K562 treated with DMSO at 1 percent for 48 hours (cell line): ENCODE results near the gene KTI12. TPM values are rescaled to one million over a fixed set of nuclear protein-coding genes. Genes with fewer than 3 reads are reported as not detected.

ENCODE experiments used
- total RNA-seq: library from RNA; unstranded; fragments of 300-600 nt; gene quantifications from 2 replicates; pipeline ENCODE4 v1.2.3, GENCODE V29; 2022; ENCODE audit warnings: low replicate concordance; ENCODE audit errors: extremely low read depth

KTI12 gene
- not detected in 2 replicates for total RNA-seq

DNA sequence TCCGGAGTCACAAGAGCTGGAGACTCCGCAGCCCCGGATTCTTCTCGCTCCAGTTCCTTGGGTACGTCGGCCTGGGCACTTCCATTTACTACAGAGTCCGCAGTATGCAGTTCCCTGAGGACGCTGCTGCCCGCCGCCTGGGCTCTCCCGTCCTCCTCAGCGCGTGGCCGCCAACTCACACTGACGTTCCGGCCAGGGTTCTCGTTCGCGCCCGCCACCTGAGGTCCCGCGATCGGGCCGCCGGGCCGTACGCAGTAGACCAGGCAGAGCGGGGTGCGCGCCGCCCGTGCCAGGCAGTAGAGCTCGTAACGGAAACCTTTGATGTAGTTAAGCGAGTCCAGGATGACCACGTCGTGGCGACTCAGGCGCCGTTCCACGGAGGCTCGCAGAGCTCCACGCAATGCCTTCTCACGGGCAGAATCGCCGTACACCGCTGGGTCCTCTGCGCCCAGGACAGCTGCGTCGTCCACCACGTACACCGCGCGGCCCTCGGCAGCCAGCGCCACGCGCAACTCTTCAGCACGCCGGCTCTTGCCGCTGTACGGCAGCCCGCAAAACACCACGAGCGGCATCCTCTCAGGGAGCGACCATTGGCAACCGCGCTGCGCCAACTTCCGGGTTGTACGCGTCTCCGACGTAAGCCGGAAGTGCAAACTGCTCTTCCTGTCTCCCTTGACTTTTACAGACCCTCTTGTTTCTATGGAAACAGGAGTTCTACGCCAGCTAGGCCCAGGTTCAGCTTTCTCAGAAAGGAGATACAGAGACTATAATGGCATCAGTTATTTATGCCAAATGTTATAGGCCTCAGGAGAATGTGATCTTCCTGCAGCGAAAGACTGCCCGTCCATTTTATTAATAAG lies at the start of gene KTI12:
TSS of gene KTI12 (minus strand) at position 621 of the 860 bp plus-strand sequence. CDS start at position 572, 49 bp downstream.

GRCh38 chr1:52056163-52056936 lies 22.7 kb upstream of the KTI12 start, which contains the start of gene BTF3L4:
Gene BTF3L4, plus strand, starts transcription at chr1:52056295. Its CDS starts 3,553 bp downstream, at chr1:52059848.

GRCh38 chr1:52055066-52055865 lies 21.7 kb upstream of the KTI12 start, which contains the start of gene TXNDC12:
Gene TXNDC12, minus strand, starts transcription at chr1:52055191. Its CDS starts 95 bp downstream, at chr1:52055096.

DNA sequence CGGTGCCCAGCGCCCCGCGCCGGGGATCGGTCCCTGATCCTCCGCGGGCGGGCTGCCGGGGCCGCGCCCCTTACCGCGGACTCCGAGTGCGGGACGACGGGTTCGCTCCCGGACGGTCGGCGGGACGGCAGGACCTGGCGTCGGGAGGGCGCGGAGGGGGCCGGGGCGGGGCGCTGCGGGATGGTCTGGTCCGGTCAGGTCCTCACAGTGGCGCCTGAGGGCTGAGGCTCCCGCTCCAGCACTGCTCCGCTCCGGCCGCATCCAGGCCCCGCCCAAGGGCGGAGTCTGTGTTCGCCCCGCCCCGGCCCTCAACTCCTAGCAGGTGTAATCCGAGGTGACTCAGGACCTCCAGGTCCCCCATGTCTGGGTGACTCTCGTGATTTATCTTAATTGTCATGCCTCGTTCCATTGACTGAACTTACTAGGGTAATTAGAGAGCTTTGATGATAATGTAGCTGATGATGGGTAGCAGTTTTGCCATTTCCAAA lies 43.1 kb downstream of the KTI12 start, which contains the start of gene RAB3B:
TSS of gene RAB3B (minus strand) at position 223 of the 488 bp plus-strand sequence. CDS start 13,583 bp downstream, outside the sequence.

Other genes with a start within 250 kb of the KTI12 start
- gene NRDC, start 155.1 kb downstream of the KTI12 start, total RNA-seq = not detected in 2 replicates
- gene RAB3B, start 43.1 kb downstream of the KTI12 start, total RNA-seq = not detected in 2 replicates
- gene TXNDC12, start 21.4 kb upstream of the KTI12 start, total RNA-seq = not detected in 2 replicates
- not detected in 2 replicates for gene BTF3L4, start 22.5 kb upstream of the KTI12 start, total RNA-seq
- gene ZFYVE9, start 108.3 kb upstream of the KTI12 start, total RNA-seq = not detected in 2 replicates